Measurements from ENCODE around the gene TRPM3. TPM values are rescaled to one million over a fixed set of nuclear protein-coding genes. Genes with fewer than 3 reads are reported as not detected.

Gene TRPM3
- 0.85 and 0.92 TPM in 2 replicates for total RNA-seq

DNA sequence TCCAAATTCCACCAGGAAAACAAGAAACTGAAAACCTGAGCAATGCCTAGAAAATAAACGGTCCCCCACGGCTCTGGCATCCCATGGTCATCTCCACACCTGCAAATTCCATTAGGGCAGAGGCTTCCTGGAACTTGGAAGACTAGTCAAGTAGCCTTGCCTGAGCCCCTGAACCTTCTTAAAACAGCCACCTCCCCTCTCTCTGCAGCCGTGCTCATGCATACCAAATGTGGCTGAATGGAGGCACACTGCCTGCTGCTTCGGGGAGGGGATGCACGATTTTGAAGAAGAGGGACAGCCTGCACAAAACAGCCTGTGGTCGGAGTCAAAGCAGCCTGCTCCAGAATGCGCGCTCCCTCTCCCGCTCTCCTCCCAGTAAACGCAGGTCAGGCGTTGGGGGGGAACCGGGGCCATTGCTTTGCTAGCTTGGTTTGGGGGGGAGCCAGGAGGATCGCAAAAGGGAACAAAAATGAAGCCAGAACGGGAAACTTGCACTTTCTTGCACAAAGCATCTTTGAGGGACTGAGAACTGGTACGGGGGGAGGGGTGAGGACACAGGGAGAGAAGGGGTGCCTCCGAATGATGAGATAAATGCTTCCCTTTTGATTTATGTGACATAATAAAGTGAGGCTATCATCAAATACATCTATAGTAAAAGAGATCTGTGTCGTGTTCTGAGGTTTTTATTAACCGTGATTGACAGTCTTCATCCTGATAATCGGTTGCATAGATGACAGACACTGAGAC is at the start of gene TRPM3:
Gene TRPM3 (minus strand): TSS at position 347 of the 747 bp plus-strand sequence. CDS start 267 bp downstream, at position 80.

